ENCODE measurements around the gene LAMB3.

LAMB3 gene

DNA sequence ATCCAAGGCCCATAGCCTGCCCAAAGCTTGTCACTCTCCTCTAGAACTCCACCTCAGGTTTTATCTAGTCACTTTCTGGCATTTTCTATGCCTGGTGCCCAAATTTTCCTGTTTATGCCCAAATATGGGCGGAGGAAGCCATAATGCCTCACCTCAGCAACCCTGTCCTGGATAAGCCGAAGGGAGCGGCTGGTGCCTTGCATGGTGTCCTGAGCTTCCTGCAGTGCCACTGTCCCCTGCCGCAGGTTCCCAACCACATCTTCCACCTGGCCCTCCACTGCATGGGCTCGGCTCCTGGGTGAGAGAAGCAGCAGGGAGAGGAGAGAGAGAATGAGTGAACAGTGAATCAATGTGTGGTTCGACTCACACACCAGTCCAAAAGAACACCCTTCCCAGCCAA lies 34.5 kb downstream of the LAMB3 start:
- DNase-seq (ENCODE audit: low read depth) = no peak

DNA sequence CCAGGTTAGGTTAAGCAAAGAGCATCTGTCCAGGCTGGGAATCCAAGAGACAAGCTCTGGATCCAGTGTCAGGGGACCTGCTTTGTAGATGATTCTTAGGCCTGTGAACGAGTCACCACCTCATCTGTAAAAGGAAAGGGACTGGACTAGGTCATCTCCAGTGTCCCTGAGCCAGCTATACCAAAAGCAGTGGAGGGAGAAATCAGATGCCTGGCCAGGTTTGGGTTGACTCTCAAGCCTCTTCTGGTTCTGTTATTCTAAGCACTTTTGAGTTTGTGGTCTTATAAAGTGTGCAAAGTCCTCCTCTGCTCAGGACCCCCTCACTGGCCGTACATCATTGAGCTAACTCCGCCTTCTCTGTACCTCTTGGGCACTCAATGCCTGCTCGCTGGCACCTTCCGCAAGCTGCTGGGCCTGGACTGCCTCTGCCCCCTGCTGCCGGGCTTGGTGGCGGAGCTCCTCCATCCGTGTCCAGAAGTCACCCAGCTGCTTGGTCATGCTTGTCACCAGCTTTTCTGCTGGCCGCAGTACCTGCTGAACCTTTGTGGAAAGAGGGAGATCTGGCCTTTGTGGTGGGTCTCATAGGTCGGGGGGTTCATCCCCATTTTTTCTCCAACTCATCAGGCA lies 35.1 kb downstream of the LAMB3 start:
- DNase-seq (ENCODE audit: low read depth) = no peak

DNA sequence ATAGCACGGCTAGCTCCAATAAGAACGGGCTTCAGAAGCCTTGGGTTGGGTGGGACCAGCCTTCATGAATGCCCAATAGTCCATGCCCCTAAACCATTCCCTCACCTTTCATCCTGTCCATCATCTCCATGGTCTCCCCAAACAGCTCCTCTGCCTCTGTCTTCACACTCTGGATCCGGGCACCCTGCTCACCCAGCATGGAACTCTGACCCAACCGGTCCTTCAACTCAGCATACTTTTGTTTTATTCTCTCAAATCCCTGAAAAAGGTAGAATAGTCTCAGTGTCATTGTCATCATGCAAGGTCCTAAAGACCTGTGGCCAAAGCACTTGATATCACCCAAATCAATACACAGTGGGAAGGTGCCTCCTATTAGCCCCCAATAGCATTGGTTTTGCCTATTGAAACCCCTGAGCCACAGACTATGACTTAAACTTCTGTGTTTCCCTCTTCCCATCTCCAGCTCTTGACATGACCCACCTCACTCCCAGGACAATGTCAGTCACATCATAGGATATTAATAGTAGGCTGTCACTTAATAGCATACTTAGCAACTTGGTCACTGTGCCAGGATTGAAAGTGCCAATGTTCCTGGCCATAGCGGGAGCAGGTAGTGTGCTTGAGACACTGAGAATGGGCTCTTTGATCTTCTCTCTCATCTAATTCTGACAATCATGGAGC lies 35.7 kb downstream of the LAMB3 start:
- no peak for DNase-seq (ENCODE audit: low read depth)

DNA sequence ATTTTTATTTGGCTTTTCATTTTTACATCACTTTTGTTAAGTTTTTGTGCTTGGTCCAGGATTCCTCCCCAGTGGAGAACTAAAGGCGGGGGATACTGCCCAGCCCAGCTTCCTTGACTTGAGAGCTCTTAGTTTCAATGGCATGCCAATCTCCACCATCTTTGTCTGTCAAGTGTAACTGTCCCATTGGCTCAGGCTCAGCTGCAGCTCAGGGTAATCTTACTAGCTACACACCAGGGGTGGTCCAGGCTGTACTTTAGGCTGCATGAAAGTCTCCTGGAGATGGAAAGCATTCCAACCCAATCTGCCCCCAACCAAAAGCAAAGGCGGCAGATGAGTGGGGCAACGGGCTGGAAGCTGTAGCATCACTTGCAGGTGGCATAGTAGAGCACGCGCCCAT lies 37.3 kb downstream of the LAMB3 start:
- no peak for DNase-seq (ENCODE audit: low read depth)

DNA sequence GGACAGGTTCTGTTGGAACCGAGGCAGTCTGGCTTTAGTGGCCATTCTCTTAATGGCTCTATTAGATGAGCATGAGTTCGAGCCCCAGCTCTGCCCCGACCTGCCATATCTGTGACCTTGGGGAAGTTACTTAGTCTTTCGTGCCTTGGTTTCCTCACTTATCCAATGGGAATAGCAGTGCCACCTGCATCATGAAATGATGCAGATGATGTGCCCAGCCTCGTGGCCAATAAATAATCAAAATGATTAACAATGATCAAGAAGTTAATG lies 38.1 kb downstream of the LAMB3 start:
- DNase-seq (ENCODE audit: low read depth) = no peak

DNA sequence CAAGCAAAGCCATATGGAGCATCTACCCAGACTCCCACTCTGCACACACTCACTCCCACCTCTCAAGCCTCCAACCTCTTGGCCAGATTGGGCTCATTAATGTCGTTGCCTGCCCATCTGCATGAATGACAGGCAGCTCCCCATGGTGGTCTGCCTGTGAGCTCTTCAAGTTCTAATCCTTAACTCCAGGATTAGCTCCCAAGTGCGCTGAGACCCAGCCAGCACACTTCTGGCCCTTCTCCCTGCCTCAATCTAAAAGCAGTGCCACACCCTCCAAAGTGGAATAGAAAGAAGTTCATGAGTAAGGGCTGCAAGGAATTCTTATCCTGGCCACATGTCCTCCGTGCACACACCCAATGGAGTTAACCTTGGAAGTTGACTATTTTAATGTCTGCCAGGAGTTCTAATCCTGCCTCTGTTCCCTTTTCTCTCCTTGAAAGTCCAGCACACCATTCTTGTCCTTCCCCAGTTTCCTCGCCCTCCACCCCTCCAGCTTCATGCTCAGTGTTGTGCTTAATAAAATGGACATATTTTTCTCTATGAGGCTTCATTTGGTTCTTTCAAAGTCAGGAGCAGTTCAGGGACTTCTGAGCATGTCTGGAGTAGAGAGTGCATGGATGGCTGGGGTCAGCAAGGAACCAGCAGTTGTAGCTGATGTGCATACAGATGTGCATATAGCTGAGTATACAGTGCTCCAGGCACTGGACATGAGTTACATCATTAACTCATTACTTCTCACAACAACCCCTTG lies 38.6 kb downstream of the LAMB3 start:
- no peak for DNase-seq (ENCODE audit: low read depth)

DNA sequence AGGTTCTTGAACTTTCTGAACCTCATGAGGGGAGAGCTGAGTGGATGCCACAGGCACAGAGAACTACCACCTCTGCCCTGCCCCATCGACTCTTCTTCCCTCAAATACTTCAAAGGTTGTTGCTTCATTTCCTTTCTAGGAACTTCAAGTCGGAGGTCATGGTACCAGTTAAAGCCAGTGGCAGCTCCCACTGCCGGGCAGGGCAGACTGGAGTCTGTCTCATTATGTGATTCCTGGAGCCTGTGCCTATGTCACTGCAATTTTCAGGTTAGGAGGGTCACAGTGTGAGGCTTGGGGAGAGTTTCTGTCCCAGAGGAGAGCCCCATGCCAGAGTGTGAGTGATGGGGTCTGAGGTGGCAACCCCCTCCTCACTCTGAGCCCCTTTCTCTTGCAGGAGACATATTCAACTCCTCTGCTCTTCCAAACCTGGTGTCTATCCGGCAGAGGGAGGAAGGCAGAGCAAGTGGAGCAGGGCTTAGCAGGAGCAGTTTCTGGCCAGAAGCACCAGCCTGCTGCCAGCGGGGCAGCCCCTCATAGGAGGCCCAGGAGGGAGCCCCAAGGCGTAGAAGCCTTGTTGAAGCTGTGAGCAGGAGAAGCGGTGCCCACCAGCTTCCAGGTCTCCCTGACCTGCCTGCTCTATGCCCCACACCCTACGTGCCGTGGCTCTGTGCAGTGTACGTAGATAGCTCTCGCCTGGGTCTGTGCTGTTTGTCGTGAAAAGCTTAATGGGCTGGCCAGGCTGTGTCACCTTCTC lies 39.4 kb downstream of the LAMB3 start:
- no peak for DNase-seq (ENCODE audit: low read depth)

DNA sequence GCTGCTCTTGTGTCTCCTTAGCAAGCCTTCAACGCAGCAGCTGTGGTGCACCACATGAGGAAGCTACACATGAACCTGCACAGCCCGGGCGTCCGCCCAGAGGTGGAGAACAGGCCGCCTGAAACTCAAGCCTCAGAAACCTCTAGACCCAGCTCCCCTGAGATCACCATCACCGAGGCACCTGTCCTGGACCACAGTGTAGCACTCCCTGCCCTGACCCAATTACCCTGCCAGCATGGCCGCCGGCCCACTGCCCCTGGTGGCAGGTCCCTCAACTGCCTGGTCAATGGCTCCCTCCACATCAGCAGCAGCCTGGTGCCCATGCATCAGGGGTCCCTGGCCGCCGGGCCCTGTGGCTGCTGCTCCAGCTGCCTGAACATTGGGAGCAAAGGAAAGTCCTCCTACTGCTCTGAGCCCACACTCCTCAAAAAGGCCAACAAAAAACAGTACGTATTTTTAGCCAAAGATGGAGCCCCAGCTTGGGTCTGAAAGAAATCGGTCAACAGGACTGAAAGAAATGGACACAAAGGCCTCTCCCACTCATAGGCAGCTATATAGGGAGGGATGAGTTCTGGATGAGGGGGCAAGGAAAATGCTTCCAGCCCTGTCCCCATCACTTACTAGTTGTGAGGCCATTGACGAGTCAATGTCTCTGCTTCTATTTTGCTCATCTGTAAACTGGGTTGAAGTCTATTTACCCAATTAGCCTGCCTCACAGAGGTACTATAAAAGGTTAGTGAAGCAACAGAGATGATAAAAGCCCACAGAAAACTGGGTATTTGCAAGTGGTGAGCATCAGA lies 40.3 kb downstream of the LAMB3 start:
- DNase-seq (ENCODE audit: low read depth) = no peak

DNA sequence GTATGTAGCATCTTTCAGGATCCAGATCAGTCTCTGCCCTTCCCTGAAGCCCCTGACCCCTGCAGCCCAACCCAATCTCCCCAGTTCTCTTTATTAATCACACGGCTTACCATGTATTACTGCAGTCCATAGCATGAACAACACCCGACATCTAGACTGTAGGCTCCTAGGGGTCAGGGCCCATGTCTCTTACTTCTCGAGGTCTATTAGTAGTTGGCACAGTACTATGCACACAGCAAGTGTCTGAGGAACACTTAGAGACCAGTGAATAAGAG lies 41.7 kb downstream of the LAMB3 start:
- no peak for DNase-seq (ENCODE audit: low read depth)

DNA sequence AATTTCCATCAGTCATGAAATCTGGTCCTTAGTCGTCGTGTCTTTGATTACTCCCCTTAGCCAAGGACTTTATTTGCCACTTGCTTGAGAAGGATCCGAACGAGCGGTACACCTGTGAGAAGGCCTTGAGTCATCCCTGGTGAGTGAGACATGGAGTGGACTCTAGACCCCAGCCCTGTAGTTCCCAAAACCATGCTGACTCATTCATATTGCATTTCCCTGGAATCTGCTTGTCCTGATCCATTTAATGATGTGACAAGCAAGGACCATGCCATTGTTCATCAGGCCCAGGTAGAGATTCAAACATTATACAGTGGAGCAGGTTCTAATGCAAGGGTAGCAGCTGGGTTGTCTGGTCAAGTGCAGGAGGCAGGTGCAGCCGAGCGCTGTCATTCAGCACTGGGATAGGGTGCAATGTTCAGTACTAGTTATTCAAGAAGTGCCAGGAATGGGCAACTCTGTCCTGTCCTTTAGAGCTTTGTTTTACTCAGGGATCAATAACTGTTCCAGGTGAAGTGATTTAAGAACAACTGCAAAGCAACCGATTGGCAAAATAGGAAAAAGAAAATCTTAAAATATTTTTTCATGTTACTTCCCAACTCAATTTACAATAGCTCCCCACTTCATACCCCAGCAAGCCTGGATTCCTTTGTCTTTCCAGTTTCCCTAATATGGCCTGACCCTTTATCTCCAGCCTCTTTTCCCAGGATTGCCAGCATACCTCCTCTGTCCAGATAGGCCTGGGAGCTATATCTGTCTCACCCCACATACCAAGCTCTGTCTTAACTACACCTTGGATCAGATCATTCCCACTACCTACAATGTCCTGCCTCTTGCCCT lies 42.2 kb downstream of the LAMB3 start:
- no peak for DNase-seq (ENCODE audit: low read depth)

DNA sequence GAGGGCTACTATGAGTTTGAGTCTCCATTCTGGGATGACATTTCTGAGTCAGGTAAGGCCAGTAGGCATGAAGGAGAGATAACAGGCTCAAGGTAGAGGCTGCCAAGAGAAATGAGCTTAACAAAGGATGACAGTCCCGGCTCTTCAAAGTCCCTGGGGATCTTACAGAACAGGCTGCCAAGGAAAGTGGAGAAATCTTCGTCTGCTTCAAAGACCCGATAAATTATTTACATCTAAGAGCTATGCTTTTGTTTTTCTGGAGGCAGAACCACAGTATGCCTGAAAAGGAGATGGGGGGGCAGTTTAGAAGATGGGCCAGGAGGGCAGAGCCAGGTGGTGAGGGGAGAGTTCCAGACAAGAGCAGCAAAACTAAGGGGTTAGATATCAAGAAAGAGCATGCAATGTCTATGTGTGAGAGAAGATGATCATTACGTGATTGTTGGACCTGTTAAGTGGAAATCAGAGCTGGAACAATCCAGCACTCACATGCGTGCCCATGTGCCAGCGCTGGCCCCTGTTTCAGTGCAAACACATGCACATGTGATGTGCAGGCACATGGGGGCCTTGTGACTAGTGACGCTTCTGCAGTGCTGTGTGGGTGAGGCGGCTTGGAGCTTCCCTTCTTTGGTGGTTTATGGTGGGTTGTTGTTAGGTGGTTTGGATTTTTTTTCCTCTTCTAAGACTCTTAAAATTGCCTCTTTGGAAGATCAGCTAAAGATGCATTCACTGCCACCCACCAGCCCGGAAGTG lies 43.0 kb downstream of the LAMB3 start:
- DNase-seq (ENCODE audit: low read depth) = no peak

DNA sequence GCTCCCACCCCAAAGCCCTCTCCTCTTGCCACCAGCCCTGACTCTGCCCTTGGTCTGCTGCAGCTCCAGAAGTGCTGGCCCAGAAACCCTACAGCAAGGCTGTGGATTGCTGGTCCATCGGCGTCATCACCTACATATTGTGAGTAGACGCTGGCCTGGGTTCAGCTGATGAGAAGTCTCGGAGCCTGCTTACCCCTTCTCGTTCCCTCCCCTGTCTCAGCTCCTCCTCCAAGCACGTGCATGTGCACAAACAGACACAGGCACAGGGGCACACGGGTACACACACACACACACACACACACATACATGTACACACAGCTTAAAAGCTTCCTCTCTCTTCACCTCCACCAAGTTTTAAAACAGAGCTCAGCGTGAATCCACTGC lies 44.4 kb downstream of the LAMB3 start:
- DNase-seq (ENCODE audit: low read depth) = no peak

DNA sequence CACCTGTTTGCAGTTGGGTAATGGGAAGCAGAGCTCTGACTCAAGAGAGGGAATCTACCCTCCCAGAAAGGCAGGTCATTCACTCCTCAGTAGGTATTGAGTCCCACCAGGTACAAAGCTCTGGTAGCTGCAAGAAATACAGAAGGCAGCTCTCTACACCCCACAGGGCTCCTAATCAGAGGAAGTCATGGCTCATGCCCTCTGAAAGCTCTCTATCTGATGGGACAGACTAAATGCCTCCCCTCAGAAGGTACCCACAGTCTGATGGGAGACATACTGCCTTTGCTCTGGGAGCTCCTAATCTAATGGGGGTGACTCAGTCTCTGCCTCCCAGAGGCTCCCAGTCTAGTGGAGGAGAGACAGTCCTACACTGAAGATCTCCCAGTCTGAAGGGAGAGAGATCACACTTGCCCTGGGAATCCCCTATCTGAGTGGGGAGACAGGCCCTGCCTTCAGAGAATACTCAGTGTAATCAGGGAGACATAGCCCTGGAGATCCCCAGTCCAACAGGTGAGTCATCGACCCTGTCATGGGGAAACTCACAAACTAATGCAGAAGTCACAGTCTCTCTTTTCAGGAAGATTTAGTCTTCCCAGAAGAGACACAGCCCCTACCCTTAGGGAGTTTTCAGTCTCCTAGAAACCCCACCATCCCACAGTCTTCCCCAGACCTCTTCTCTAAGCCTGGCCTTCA lies 45.0 kb downstream of the LAMB3 start:
- DNase-seq (ENCODE audit: low read depth) = no peak

DNA sequence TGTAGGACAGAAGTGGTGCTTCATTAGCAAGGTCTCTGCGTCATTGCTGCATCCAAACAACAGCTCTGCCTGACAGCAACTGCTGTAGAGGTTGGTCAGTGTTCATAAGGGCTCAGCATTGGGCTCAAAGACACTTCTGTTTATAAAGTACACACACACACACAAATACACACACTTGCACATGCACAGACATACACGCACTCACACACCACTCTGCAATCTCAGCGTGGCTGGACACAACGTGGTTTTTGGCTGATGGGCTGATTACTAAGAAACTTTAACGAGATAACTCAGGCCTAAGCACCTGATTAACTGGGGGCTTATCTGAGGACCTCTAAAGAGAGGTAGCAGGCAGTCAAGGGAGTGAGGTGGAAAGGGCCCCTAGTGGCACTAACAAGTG lies 48.3 kb downstream of the LAMB3 start:
- DNase-seq (ENCODE audit: low read depth) = no peak

DNA sequence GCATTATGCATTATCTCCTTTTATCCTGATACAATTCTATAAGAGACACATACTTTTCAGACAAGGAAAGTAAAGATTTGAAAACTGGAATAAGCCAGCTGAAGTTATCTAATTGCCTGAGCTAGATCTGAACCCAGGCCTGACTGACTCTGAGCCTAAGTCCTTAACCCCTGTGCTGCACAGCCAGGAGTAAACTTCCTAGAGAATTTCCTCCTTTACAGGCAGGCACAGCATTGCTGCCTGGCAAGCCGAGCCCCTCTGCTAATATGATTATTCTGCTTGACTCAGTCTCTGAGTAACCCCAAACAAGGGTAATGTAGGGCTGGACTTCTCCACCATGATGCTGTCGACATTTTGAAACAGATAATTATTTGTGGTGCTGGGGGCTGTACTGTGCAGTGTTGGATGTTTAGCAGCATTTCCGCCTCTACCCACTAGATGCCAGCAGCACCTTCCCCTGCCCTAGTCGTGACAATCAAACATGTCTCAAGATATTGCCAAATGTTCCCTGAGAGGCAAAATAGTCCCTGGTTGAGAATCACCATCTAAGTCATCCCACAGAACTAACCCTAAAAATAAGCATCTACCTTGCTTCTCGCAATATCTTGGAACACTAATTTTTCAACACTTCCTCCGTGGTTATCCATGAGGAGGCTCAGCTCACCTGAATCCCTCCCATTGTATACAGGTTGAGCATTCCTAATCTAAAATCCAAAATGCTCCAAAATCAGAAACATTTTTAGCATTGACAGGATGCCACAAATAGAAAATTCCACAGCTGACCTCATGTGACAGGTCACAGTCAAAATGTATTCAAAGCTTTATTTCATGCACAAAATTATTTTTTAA lies 50.2 kb downstream of the LAMB3 start:
- no peak for DNase-seq (ENCODE audit: low read depth)

DNA sequence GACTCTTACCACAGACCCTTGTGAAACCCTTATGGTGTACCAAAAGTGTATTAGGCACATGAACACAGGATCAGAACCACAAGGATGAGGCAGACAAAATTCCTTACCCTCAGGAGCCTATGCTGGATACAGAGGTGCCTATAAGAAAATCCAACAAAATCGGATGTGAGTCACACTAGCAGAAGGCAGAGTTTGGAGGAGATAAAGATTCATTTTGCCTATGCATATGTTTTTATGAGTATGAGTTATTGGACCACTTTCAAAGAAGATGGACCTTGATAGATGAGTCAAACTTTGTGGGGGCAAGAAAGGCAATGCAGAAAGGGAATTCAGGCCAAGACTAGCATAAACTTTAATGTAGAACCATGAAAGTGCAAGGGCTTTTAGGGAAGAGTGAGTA lies 51.7 kb downstream of the LAMB3 start:
- no peak for DNase-seq (ENCODE audit: low read depth)

DNA sequence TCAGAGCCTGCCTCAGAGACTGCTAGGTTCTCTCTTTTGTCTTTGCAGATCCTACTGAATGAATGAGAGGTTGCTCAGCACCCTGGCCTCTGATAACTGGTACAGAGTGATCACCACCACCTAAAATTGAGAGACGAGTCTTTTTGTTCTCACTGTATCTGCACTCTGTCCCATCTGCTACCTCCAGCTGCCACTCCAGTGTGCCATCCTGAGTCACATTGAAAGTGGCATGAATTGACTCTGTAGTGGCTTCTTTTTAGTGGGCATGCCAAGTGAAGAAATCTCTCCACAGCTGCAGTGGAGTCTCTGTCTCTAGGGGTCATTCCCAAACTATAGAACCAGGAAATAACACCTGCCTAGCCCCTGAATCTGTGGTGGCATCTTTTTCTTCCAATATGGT lies 54.0 kb downstream of the LAMB3 start:
- no peak for DNase-seq (ENCODE audit: low read depth)

DNA sequence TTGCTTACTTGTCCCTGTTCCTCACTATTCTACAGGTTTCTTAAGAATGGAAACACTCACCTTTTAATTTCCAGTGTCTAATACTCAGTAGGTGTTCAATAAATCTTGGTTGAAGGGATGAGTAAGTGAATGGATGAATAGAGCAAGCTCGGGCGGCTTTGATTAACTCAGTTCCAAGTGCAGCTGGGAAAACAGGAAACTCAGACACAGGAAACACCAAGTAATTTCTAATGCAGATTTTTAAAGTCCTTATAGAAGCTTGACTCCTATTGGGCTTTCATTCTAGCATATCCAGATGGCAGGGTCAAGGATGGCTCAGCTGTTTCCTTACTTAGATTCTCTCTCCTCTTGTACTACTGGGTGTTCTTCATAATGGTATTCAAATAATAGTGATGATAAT lies 54.7 kb downstream of the LAMB3 start:
- DNase-seq (ENCODE audit: low read depth) = no peak

DNA sequence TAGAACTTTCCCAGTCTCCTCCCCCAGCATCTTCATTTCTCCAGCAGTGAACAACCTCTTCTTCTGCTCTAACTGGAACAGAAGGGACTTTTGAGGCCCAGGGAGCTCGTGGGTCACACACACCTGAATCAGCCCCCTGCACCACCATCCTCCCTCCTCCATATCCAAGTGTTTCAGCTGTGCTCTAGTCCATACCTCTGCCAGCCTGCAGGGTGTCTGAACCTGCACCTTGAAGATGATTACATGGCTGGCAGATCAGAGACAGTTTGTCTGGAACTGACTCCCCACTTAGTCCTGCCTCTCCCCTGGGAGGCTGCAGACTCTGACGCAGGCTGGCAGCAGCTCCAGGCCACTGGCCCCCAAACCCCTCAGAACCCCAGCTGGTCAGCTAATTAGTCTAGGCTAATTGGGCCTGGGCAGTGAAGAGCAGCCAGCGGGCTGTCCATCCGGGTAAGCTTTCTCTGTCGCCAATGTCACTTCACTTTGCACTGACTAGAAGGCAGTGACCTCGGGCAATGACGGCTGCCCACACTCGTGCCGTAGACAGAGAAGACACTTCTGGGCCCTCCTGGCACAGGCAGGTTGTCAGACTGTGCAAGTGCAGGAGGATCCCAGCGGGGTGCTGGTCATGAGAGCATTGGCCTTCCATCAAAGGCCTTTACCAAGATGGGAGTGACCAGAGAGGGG lies 56.5 kb downstream of the LAMB3 start:
- no peak for DNase-seq (ENCODE audit: low read depth)

All from GM04503 (cell line).